HL-60/S4 treated with retinoic acid at 250 ng/mL for 4 days and 3 days (cell line): Measurements from ENCODE around the gene SLC27A1.
"Not testable (repeated sequence)": the region's sequence is repeated elsewhere in the genome, so short reads cannot be mapped to it uniquely, and the experiment has no call there.

Experiments used
- in situ Hi-C: fragments of 300-500 bp; cut with MboI; formaldehyde crosslinking; loops from 2 replicates; pipeline ENCODE4 v1.7.0; 2022; ENCODE audit warnings: low sequenced_read_pairs

Gene SLC27A1

DNA sequence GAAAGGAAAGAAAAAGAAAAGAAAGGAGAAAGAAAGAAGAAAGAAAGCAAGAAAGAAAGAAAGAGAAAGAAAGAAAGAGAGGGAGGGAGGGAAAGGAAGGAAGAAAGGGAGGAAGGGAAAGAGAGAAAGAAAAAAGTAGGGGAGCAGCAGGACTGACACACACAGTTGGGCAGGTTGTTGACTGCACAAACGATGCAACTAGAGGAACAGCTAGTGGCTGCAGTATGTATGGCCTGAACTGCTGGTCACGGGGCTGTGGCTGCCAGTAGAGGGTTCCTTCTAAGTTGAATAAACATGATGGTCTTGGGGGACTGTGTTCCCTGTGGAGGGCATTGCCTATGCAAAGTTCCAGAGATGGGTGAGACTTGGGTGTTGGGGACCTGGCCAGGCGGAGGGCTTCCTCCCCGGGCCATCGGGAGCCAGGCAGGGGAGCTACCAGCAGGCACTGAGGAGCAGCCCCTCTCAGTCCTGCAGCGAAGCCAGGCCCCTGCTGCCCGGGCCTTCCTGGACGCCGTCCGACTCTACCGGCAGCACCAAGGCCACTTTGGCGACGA, 68.4 kb downstream of the SLC27A1 start:
- in situ Hi-C loops, result no loop called here

DNA sequence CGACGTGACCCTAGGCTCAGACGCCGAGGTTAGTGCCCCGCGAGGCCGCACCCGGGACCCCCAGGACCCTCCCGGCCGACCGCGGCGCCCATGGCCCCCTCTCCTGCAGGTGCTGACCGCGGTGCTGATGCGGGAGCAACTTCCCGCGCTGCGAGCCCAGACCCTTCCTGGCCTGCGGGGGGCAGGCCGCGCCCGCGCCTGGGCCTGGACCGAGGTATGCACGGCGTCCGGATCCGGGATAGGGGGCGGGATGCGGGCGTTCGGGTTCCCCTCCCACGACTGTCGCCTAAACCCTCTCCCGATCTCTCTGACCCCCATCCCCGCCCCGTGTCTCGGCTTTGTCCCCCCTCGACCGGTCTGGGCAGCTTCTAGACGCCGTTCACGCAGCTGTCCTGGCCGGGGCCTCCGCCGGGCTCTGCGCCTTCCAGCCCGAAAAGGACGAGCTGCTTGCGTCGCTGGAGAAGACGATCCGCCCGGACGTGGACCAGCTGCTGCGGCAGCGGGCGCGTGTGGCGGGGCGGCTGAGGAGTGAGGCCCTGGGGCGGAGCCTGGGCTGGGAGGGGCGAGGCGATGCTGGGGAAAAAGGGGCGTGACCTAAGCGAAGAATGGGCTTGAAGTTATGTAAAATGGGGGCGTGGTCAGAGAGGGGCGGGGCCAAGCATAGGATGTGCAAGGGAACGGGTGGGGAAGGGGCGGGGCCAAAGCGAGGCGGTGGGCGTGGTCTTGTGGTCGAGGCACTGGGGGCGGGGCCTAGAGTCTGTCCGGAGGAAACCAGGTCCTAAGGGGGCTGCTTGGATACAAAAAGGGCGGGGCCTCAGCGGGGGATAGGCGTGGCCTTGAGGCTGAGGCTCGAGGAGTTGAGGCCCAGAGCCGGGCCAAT, 69.2 kb downstream of the SLC27A1 start:
- in situ Hi-C loops, result no loop called here

DNA sequence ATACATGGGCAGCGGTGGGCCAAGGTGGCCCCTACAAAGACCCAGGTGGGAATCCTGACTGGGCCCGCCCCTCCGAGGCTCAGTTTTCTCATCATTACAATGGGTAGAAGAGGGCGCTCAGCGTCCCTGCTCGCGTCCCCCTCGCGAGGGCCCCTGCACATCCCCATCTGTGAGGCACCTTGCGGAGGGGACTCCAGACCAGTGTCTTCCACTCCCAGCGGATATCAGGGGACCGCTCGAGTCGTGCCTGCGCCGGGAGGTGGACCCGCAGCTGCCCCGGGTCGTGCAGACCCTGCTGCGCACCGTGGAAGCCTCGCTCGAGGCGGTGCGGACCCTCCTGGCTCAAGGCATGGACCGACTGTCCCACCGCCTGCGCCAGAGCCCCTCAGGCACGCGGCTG, 69.8 kb downstream of the SLC27A1 start:
- in situ Hi-C loops, result no loop called here

DNA sequence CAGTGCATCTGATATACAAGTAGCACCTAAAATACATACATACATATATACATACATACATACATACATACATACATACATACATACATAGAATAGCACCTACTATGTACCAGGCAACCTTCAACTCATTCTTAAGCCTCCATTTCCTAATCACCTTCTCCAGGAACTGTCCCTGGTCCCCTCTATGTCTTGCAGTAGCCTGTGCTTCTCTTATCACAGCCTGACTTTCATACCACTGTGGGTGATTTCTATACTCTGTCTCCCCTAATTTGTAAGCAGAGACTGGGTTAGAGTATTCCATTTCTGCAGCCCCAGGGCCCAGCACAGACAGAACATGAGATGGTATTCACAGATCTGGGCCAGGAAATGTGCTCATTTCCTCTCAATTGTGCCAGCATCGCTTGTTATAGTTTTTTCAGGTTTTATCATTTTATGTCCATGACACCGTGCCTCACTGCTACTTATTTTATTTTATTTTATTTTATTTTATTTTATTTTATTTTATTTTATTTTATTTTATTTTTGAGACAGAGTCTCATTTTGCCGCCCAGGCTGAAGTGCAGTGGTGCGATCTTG, 70.9 kb downstream of the SLC27A1 start:
- in situ Hi-C loops, result no loop called here

DNA sequence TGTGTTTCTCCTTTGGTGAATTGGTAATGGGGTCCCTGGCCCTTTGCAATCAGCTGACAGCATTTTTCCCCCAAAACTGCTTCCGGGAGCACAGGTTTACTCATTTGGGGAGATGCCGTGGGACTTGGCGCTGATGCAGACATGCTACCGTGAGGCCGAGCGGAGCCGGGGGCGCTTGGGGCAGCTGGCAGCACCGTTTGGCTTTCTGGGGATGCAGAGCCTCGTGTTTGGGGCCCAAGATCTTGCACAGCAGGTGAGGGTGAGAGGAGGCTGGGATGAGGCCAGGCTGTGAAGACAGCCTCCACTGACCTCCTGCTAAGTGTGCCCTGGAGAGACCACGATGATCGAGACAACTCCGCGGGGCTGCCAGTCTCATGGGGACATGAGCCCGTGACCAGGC, 71.7 kb downstream of the SLC27A1 start:
- in situ Hi-C loops, result no loop called here

DNA sequence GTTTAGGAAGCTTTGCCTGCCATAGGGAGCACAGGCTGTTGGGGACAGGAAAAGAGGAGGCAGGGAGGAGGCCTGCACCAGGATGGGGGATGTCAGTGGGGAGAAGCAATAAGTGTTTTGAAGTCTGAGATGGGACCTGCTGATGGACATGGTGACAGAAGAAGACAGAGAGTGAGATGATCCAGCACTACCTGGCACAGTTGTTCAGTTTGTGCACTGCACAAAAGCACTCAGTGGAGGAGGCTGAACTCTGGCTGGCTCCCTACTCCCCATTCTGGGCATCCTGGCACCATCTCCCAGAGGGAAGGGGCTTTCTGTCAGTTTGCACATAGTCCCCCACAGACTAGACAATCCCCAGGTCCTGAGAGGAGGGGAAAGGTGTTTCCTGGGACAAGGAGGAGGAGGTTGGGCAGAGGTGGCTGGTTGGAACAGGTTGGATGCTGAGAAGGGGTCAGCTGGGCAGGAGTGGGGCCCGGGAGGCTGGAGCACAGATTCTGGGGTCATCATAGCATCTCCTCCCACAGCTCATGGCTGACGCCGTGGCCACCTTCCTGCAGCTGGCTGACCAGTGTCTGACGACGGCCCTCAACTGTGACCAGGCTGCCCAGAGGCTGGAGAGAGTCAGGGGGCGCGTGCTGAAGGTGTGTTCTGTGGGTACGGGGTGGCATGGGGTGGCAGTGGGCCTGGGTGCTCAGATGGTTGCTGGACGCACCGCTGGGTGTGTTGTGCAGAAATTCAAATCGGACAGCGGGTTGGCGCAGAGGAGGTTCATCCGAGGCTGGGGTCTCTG, 72.7 kb downstream of the SLC27A1 start:
- in situ Hi-C loops, result no loop called here

DNA sequence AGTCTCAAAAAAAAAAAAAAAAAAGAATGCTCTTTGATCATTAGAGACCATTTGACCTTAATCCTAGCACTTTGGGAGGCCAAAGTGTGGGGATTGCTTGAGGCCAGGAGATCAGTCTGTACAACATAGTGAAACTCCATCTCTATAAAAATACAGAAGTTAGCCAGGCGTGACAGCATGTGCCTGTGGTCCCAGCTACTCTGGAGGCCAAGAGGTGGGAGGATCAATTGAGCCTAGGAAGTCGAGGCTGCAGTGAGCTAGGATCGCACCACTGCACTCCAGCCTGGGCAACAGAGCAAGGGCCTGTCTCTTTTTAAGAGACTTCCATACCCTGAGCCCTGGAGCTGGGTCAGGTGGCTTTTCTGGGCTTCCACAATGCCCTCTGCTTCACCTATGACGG, 73.7 kb downstream of the SLC27A1 start:
- in situ Hi-C loops, result no loop called here

DNA sequence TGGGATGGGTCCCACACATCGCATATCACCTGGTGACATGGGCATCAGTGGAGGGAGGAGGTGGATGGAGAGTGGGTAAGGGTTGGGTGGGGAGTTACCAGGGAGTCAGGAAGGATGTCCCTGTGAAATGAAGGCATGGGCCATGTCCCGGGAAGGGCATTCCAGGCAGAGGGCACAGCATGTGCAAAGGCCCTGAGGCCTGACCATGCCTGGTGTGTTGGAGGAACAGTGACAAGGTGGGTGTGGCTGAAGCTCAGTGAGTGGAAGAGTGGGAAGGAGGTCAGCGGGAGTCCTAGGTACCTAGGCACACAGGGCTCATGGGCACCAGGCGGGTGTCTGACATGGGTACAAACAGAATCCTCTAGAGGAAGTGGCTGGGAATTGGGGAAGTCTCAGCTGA, 74.1 kb downstream of the SLC27A1 start:
- in situ Hi-C loops, result no loop called here

DNA sequence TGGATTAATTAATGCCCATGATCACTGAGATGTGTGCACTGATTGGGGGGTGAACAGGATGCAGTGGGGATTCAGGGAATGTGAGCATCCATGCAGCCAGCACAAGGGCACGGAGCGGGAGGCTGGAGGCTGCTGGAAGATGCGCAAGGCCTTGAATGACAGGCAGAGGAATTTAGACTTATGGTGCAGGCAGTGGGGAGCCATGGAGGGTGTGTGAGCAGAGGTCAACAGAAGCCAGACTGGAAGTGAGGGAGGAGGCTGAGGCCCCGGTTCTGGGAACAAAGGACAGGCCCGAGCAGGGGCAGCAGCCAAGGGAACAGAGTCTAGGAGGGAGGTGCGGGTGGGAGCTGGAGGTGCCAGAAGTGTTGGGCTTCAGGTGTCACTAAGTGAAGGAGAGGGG, 77.8 kb downstream of the SLC27A1 start:
- in situ Hi-C loops, result no loop called here

DNA sequence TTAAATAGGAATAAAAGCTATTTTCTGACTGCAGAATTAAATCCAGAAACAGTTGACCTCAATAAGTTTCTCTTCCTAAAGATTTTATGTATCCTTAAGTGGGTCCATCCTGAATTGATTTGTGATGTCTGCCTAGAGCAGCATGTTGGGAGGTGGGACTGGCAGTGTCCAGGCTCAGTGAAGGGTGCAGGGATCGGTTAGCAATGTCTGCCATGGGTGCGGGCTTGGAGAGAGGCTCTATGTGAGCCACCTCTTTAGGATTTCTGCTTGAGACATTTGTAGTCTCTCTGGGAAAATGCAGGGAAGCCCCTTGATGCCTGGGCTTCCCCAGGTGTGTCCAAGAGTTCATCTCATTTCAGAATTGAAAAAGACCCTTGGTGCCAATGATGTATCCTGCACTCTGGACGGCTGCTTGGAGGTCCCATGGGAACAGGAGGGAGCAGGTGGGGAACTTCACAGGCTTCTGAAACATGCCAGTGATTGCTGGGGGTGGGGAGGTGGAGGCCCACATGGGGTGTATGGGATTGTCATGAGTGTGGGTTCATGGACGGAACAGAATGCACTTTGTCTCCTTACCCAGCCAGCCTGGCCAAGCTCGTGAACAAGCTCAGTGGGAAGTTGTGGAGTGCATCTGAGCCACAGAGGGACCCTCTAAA, 78.9 kb downstream of the SLC27A1 start:
- in situ Hi-C loops, result no loop called here

DNA sequence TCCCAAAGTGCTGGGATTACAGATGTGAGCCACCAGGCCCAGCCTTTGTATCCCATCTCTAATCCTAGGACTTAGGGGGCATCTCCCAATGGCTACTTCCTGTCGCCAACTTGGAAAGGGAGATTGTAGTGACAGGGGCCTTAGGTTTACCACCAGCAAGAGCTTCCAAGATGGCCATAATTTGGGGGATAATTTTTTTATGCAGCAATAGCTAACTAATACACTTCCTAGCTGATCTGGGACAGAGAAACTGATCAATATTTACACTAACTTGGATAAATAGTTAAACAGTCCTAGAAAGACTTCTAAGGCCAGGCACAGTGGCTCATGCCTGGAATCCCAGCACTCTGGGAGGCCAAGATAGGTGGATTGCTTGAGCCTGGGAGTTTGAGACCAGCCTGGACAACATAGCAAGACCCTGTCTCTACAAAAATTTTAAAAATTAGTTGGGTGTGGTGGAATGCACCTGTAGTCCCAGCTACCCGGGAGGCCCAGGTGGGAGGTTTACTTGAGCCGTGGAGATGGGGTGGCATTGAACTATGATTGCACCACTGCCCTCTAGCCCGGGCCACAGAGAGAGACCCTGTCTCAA, 79.8 kb downstream of the SLC27A1 start:
- in situ Hi-C loops, result no loop called here

DNA sequence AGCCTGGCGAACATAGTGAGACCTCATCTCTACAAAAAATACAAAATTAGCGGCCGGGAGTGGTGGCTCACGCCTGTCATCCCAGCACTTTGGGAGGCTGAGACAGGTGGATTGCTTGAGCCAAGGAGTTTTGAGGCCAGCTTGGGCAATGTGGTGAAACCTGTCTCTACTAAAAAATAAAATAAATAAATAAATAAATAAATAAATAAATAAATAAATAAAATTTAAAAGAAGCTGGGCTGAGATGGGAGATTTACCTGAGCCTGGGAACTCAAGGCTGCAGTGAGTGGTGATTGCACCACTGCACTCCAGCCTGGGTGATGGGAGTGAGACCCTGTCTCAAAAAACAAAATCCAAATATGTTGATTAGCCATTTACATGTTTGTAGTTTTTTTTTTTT, 82.4 kb downstream of the SLC27A1 start:
- in situ Hi-C loops, result not testable (repeated sequence)

DNA sequence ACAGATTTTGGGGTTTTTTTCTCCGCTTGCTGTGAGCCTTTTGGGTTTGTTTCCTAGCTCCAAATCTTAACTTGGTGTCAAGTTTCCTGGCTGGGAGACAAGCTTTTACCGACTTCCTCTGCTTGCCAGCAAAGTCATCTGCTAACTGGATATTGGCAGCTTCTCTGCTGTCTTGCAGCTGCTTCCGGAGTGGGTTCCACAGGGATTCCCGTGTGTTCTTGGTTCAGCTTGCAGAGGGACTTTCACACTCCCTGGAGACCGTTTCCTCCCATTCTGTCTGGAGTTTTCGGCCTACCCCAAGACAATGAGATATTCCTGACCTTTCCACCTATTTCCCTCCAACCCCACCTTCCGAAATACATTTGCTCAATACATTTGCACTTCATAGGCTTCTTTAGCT, 82.9 kb downstream of the SLC27A1 start:
- in situ Hi-C loops, result no loop called here

DNA sequence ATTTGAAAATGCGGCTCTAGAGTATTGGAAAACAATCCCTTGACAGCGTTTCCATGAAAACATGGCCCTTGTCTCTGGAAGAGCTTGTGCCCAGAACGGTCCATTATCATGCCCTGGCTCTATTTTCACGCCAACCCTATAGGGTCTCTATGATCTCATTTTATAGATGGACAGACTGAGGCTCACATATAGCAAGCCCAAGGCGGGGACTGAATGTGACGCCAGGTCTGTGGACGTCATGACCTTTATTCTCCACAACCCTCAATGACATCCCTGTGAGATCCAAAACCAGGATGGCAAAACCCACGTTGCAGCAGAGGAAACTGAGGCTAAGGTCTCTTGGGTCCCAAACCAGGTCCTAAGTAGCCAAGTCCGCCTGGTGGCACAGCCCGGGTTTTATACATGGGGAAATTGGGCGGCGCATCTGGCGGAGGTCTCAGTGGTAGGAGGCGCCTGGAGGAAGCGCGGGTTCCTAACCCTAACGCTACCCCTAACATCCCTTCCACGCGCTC, 84.7 kb downstream of the SLC27A1 start:
- in situ Hi-C loops, result no loop called here

DNA sequence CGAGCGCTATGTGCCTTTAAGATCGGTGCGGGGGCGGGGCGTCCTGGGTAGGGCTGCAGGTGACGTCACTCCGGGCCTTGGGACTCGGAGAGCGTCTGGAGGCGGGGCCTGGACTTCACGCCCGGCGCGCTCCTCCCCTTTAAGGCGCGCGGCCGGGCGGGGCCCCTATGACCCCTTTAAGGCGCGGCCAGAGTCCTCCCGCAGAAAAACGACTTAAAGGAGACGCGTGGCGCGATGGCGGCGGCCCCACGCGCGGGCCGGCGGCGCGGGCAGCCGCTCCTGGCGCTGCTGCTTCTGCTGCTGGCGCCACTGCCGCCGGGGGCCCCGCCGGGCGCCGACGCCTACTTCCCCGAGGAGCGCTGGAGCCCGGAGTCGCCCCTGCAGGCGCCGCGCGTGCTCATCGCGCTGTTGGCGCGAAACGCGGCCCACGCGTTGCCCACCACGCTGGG, 85.2 kb downstream of the SLC27A1 start, which contains the start of gene COLGALT1:
Gene COLGALT1 (plus strand): TSS at position 170 of the 449 bp plus-strand sequence. CDS start 65 bp downstream, at position 235.
- in situ Hi-C loops, result no loop called here
